Mucosa of descending colon (tissue), 3 donors: ENCODE results near the gene MBD4. TPM values are rescaled to one million over a fixed set of nuclear protein-coding genes. Genes with fewer than 3 reads are reported as not detected.

Experiments used
- ATAC-seq: fragments of 200-7000 bp; cut with Tn5 transposase; one replicate; pipeline ENCODE4 v1.9.1; 2020; ENCODE audit warnings: mild to moderate bottlenecking, moderate library complexity
- DNase-seq, 3 donors: peaks; one replicate each; pipeline ENCODE4 v3.0.0-alpha.2; 2020
- H3K36me3 ChIP-seq: fragments of 200-600 bp; one replicate; pipeline ENCODE4 v1.8.0; 2021; ENCODE audit warnings: low read depth, mild to moderate bottlenecking
- H3K4me1 ChIP-seq: fragments of 200-600 bp; one replicate; pipeline ENCODE4 v1.8.0; 2021; ENCODE audit warnings: low read depth, mild to moderate bottlenecking
- H3K4me3 ChIP-seq: fragments of 200-600 bp; one replicate; pipeline ENCODE4 v1.8.0; 2021; ENCODE audit warnings: mild to moderate bottlenecking
- H3K9me3 ChIP-seq: fragments of 200-600 bp; one replicate; pipeline ENCODE4 v1.8.0; 2021; ENCODE audit warnings: mild to moderate bottlenecking
- intact Hi-C, 2 donors: fragments of 100-400 bp; cut with DNase I in 1 of 2; cut with micrococcal nuclease in 1 of 2; formaldehyde crosslinking; loops; one replicate each; pipeline versions ENCODE4 v1.11.0 to v1.11.1; 2022; cut with DNase I, micrococcal nuclease
- total RNA-seq, 3 donors: library from RNA; stranded (reverse); fragmentation: NEBNext Ultra II Directional in 2 of 3; extraction: Animal tissue kit (Norgen Biotek cat#: 25700) in 2 of 3; gene quantifications; one replicate each; pipeline versions ENCODE4 v1.2.1 to v1.2.4, GENCODE V29; 2021 to 2023
- TF ChIP-seq, protein P1 (sequence below): fragments of 200-600 bp; IDR thresholded peaks from one replicate; pipeline ENCODE4 v1.8.0; 2022; ENCODE audit warnings: antibody characterized with exemption, mild to moderate bottlenecking
- donor health status: DM: no; HTN: no; CAD: no; lungs with moderate emphysema.
- donor health status: DM: no; HTN: no; CAD: no.
- donor health status: DM: no; HTN: yes; CAD: no.

MBD4 gene
- total RNA-seq, 3 donors from 2014 or later, result 26.6 to 30.6 (median 27.2) TPM

- DNase-seq, result no peak
- intact Hi-C loops, result no loop called here
- TF ChIP-seq, protein P1, sequence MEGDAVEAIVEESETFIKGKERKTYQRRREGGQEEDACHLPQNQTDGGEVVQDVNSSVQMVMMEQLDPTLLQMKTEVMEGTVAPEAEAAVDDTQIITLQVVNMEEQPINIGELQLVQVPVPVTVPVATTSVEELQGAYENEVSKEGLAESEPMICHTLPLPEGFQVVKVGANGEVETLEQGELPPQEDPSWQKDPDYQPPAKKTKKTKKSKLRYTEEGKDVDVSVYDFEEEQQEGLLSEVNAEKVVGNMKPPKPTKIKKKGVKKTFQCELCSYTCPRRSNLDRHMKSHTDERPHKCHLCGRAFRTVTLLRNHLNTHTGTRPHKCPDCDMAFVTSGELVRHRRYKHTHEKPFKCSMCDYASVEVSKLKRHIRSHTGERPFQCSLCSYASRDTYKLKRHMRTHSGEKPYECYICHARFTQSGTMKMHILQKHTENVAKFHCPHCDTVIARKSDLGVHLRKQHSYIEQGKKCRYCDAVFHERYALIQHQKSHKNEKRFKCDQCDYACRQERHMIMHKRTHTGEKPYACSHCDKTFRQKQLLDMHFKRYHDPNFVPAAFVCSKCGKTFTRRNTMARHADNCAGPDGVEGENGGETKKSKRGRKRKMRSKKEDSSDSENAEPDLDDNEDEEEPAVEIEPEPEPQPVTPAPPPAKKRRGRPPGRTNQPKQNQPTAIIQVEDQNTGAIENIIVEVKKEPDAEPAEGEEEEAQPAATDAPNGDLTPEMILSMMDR, result no peak
- no peaks in the 10 kb centered on the region for H3K36me3 ChIP-seq
- no peak for ATAC-seq
- no peak overlapping the region for H3K4me3 ChIP-seq
- H3K4me1 ChIP-seq, result no peaks in the 10 kb centered on the region
- no peaks in the 10 kb centered on the region for H3K9me3 ChIP-seq
Measured at GRCh38 chr3:129421988-129422745, 17.6 kb downstream of the MBD4 start.

DNA sequence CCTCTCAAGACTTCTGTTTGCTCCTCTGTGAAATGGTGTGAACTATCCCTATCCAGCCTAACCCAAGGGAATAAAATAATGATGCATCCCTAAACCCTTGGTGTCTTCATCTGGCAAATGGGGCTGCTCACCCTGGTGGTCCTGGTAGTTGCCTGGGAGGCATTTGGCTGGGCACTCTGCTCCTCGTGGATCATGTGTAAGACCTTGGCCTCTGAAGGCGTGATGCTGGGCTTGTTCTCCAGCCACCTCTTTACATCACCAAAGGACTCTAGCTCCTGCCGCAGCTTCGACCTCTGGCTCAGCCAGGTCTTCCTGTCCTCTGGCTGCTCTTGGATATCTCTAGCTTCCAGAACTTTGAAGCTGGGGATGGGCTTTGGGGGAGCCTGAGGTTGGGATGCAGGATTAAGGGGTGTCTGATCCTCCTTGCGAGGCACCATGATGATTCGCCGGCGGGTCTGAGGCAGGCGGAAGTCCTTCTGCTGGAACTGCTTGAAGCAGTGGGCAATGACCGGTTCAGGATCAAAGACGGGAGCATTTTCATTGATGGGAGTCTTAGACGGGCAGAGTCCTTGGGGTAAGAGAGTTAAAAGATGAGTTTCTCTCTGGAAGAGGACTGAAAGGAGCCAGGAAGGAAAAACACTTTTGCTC, 18.4 kb downstream of the MBD4 start:
- TF ChIP-seq, protein P1, result no peak
- Histone ChIP-seq H3K4me3 (no peak overlapping the region), H3K4me1 (no peaks in the 10 kb centered on the region), H3K9me3 (no peaks in the 10 kb centered on the region), H3K36me3 (no peaks in the 10 kb centered on the region)
- ATAC-seq, result no peak
- intact Hi-C loops, result no loop called here
- no peak for DNase-seq

- intact Hi-C loops, result no loop called here
- Histone ChIP-seq H3K4me3 (no peak overlapping the region), H3K4me1 (no peaks in the 10 kb centered on the region), H3K36me3 (no peaks in the 10 kb centered on the region), H3K9me3 (no peaks in the 10 kb centered on the region)
- ATAC-seq, result no peak
- TF ChIP-seq, protein P1, result no peak
- no peak for DNase-seq
Measured at GRCh38 chr3:129419476-129419875, 20.3 kb downstream of the MBD4 start.

- no peaks in the 10 kb centered on the region for H3K36me3 ChIP-seq
- DNase-seq, result no peak
- H3K4me1 ChIP-seq, result no peaks in the 10 kb centered on the region
- no peak overlapping the region for H3K4me3 ChIP-seq
- H3K9me3 ChIP-seq, result no peaks in the 10 kb centered on the region
- no peak for ATAC-seq
- TF ChIP-seq, protein P1, result no peak
- intact Hi-C loops, result no loop called here
Measured at GRCh38 chr3:129418041-129418973, 21.4 kb downstream of the MBD4 start.

DNA sequence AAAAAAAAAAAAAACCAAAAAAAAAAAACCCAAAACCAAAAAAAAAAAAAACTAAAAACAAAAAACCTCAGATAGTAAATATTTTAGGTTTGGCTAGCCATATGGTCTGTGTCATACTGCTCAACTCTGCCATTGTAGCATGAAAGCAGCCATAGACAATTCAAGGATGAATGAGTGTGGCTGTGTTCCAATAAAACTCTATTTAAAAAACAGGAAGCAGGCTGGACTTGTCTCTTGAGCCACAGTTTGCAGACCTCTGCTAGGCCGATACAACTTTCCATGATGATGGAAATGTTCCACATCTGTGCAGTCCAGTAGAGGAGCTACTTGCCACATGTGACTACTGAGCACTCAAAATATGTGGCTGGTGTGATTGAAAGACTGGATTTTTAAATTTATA, 22.4 kb downstream of the MBD4 start:
- intact Hi-C loops, result no loop called here
- no peak overlapping the region for H3K4me3 ChIP-seq
- no peaks in the 10 kb centered on the region for H3K9me3 ChIP-seq
- H3K4me1 ChIP-seq, result peaks cover 5% of the 10 kb centered on the region
- no peaks in the 10 kb centered on the region for H3K36me3 ChIP-seq
- DNase-seq (no peak), ATAC-seq (no peak)
- TF ChIP-seq, protein P1, result no peak
